H9 (cell line): Measurements from ENCODE around the gene DMRT1. TPM values are rescaled to one million over a fixed set of nuclear protein-coding genes. Genes with fewer than 3 reads are reported as not detected.

Source experiments
- DNase-seq: peaks from one replicate; pipeline ENCODE4 v3.0.0-alpha.2; 2017
- H2AFZ ChIP-seq: one replicate; pipeline ENCODE4 v1.6.1; 2013; ENCODE audit warnings: mild to moderate bottlenecking, low read length, control low read depth, moderate library complexity
- H2AK5ac ChIP-seq: 2 replicates; pipeline ENCODE4 v1.6.1; 2013; ENCODE audit warnings: low read length, control low read depth, mixed read lengths; ENCODE audit not compliant: insufficient read length
- H2BK120ac ChIP-seq: one replicate; pipeline ENCODE4 v1.6.1; 2013; ENCODE audit warnings: low read depth, mild to moderate bottlenecking, low read length, control low read depth, inconsistent platforms; ENCODE audit not compliant: poor library complexity, severe bottlenecking
- H2BK12ac ChIP-seq: 2 replicates; pipeline ENCODE4 v1.6.1; 2013; ENCODE audit warnings: low read length, control low read depth, mixed read lengths, low read depth; ENCODE audit not compliant: insufficient read length
- H2BK15ac ChIP-seq: 2 replicates; pipeline ENCODE4 v1.6.1; 2013; ENCODE audit warnings: low read depth, low read length, control low read depth
- H2BK20ac ChIP-seq: one replicate; pipeline ENCODE4 v1.6.1; 2013; ENCODE audit warnings: low read depth, mild to moderate bottlenecking, low read length, control low read depth, inconsistent platforms; ENCODE audit not compliant: poor library complexity, severe bottlenecking
- H2BK5ac ChIP-seq: 2 replicates; pipeline ENCODE4 v1.6.1; 2013; ENCODE audit warnings: low read length, control low read depth, mixed read lengths; ENCODE audit not compliant: insufficient read length
- H3K14ac ChIP-seq: 2 replicates; pipeline ENCODE4 v1.6.1; 2013; ENCODE audit warnings: low read length, control low read depth; ENCODE audit not compliant: insufficient read depth
- H3K18ac ChIP-seq: 2 replicates; pipeline ENCODE4 v1.6.1; 2013; ENCODE audit warnings: low read depth, mild to moderate bottlenecking, mixed read lengths, low read length, control low read depth; ENCODE audit not compliant: insufficient read length
- H3K23ac ChIP-seq: 2 replicates; pipeline ENCODE4 v1.6.1; 2013; ENCODE audit warnings: low read length, control low read depth, mixed read lengths, low read depth; ENCODE audit not compliant: insufficient read length
- H3K23me2 ChIP-seq: 2 replicates; pipeline ENCODE4 v1.6.1; 2013; ENCODE audit warnings: low read depth, mild to moderate bottlenecking, mixed read lengths, low read length, control low read depth; ENCODE audit not compliant: insufficient read length, poor library complexity, severe bottlenecking
- H3K27ac ChIP-seq: 2 replicates; pipeline ENCODE4 v1.5.1; 2013; ENCODE audit warnings: low read length, control low read depth, mixed read lengths, low read depth; ENCODE audit not compliant: insufficient read length
- H3K27me3 ChIP-seq: 2 replicates; pipeline ENCODE4 v1.6.1; 2013; ENCODE audit warnings: low read length, control low read depth, inconsistent platforms; ENCODE audit not compliant: insufficient read depth
- H3K4ac ChIP-seq: 2 replicates; pipeline ENCODE4 v1.6.1; 2013; ENCODE audit warnings: low read depth, mild to moderate bottlenecking, control low read depth, inconsistent platforms, low read length, moderate library complexity
- H3K4me1 ChIP-seq: 2 replicates; pipeline ENCODE4 v1.6.1; 2013; ENCODE audit warnings: low read length, control low read depth, inconsistent platforms; ENCODE audit not compliant: insufficient read depth
- H3K4me2 ChIP-seq: 2 replicates; pipeline ENCODE4 v1.6.1; 2013; ENCODE audit warnings: low read length, control low read depth, mixed read lengths; ENCODE audit not compliant: insufficient read length, insufficient read depth
- H3K56ac ChIP-seq: 2 replicates; pipeline ENCODE4 v1.6.1; 2013; ENCODE audit warnings: low read depth, mild to moderate bottlenecking, mixed read lengths, low read length, control low read depth; ENCODE audit not compliant: insufficient read length
- H3K79me1 ChIP-seq: 2 replicates; pipeline ENCODE4 v1.6.1; 2013; ENCODE audit warnings: low read depth, mild to moderate bottlenecking, moderate library complexity, low read length, control low read depth, inconsistent platforms; ENCODE audit not compliant: insufficient read depth, poor library complexity, severe bottlenecking
- H3K79me2 ChIP-seq: 2 replicates; pipeline ENCODE4 v1.6.1; 2013; ENCODE audit warnings: low read length, control low read depth, inconsistent platforms; ENCODE audit not compliant: insufficient read depth
- H3K9ac ChIP-seq: 2 replicates; pipeline ENCODE4 v1.6.1; 2013; ENCODE audit warnings: low read length, control low read depth, mixed read lengths; ENCODE audit not compliant: insufficient read length; ENCODE audit errors: extremely low read depth
- H3K9me3 ChIP-seq: one replicate; pipeline ENCODE4 v1.6.1; 2013; ENCODE audit warnings: low read depth, low read length, inconsistent platforms; ENCODE audit not compliant: control insufficient read depth
- H3T11ph ChIP-seq: one replicate; pipeline ENCODE4 v1.6.1; 2013; ENCODE audit warnings: mild to moderate bottlenecking, low read length, control low read depth, inconsistent platforms
- H4K20me1 ChIP-seq: one replicate; pipeline ENCODE4 v1.6.1; 2013; ENCODE audit not compliant: control insufficient read depth, insufficient read length, insufficient read depth
- H4K5ac ChIP-seq: 2 replicates; pipeline ENCODE4 v1.6.1; 2013; ENCODE audit warnings: low read depth, mild to moderate bottlenecking, mixed read lengths, low read length, control low read depth; ENCODE audit not compliant: insufficient read length
- H4K8ac ChIP-seq: replicated peaks from 2 replicates; pipeline ENCODE4 v1.6.1; 2013; ENCODE audit warnings: low read length, control low read depth, mixed read lengths, low read depth; ENCODE audit not compliant: insufficient read length
- H4K91ac ChIP-seq: 2 replicates; pipeline ENCODE4 v1.6.1; 2013; ENCODE audit warnings: low read depth, mild to moderate bottlenecking, moderate library complexity, mixed read lengths, low read length, control low read depth; ENCODE audit not compliant: insufficient read length
- H3K27ac Mint-ChIP-seq, 3 experiments: 2 replicates in 2 of 3; 3 replicates in 1 of 3; pipeline ENCODE4 v1.8.0; 2020 to 2021; ENCODE audit warnings: mixed read lengths in 3 of 3, mild to moderate bottlenecking in 1 of 3, moderate library complexity in 1 of 3
- H3K27me3 Mint-ChIP-seq: 2 replicates; pipeline ENCODE4 v1.8.0; 2021; ENCODE audit warnings: low read depth, mild to moderate bottlenecking, moderate library complexity, mixed read lengths
- H3K36me3 Mint-ChIP-seq, 3 experiments: 2 replicates in 2 of 3; 3 replicates in 1 of 3; pipeline ENCODE4 v1.8.0; 2020 to 2021; ENCODE audit warnings: low read depth in 3 of 3, mixed read lengths in 3 of 3; ENCODE audit not compliant: insufficient read depth in 1 of 3
- H3K4me1 Mint-ChIP-seq, 2 experiments: 2 replicates each; pipeline ENCODE4 v1.8.0; 2020; ENCODE audit warnings: mixed read lengths in 2 of 2
- H3K4me3 Mint-ChIP-seq, 2 experiments: 2 replicates in 1 of 2; 3 replicates in 1 of 2; pipeline ENCODE4 v1.8.0; 2020 to 2021; ENCODE audit warnings: mild to moderate bottlenecking in 2 of 2, mixed read lengths in 2 of 2, moderate library complexity in 1 of 2
- H3K9me3 Mint-ChIP-seq, 2 experiments: 2 replicates in 1 of 2; 3 replicates in 1 of 2; pipeline ENCODE4 v1.8.0; 2020; ENCODE audit warnings: mild to moderate bottlenecking in 2 of 2, mixed read lengths in 2 of 2, moderate library complexity in 1 of 2
- WGBS: extraction: QIAGEN DNeasy Blood & Tissue Kit; methylation state at CpG from one replicate; pipeline ENCODE4 v1.1.7; 2013; ENCODE audit warnings: missing lambda C conversion rate, low lambda C conversion rate, mixed read lengths; ENCODE audit not compliant: insufficient read length; ENCODE audit errors: extremely low coverage; 5-methylcytosine and 5-hydroxymethylcytosine counted together
- total RNA-seq: library from RNA; stranded (reverse); gene quantifications from 2 replicates; pipeline ENCODE4 v1.2.1, GENCODE V29; 2021
- TF ChIP-seq, protein P1 (sequence below): fragments of 200-600 bp; sonication (generic); conservative IDR thresholded peaks from 3 replicates; pipeline ENCODE4 v1.8.0; 2021; ENCODE audit warnings: antibody characterized with exemption, mild to moderate bottlenecking

The DMRT1 gene
- total RNA-seq, 1 experiment from 2014 or later = not detected

DNA sequence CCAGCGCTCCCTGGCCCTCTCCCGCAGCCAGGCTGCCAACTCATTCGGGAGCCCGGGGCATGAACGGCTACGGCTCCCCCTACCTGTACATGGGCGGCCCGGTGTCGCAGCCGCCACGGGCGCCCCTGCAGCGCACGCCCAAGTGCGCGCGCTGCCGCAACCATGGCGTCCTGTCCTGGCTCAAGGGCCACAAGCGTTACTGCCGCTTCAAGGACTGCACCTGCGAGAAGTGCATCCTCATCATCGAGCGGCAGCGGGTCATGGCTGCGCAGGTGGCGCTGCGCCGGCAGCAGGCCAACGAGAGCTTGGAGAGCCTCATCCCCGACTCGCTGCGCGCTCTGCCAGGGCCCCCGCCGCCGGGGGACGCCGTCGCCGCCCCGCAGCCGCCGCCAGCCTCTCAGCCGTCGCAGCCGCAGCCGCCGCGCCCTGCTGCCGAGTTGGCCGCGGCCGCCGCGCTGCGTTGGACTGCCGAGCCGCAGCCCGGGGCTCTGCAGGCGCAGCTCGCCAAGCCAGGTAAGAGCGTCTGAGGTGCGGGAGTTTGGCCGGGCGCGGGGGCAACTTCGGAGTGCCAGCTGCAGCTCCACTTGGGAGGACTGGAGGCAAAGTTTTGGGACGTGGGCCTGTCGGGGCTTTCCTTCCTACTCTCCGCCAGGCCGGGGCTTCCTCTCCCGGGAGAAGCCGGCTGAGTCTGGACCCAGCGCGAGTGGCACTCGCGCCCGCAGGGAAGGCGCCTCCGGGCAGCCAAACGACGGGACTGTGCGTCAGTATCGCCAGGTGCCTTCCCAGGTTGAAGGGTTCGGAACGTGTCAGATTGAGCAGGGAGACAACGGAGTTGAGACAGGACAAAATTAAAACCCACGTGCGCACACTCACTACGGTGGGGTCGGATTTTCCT, 135.7 kb downstream of the DMRT1 start:
- Mint-ChIP-seq H3K36me3 (no peaks in the 10 kb centered on the region), H3K4me1 (peaks cover 35 to 46% of the 10 kb centered on the region in 2 experiments), H3K27me3 (peaks cover 96% of the 10 kb centered on the region), H3K9me3 (peaks cover 0 to 2% of the 10 kb centered on the region in 2 experiments; a peak in 3 of 5 replicates), H3K27ac (no peak overlapping the region), H3K4me3 (peak overlapping the region; percentile 46 to 71)
- H3K27me3 ChIP-seq = peaks cover 85% of the 10 kb centered on the region
- no peak overlapping the region for H3K27ac ChIP-seq
- H3K23me2 ChIP-seq = peaks cover 16% of the 10 kb centered on the region
- no peak overlapping the region for H3K23ac ChIP-seq
- H3K56ac ChIP-seq = no peak overlapping the region
- DNase-seq = peak; percentile 70
- no CpG with 5 or more reads among the region's 92 CpGs for WGBS
- H4K5ac ChIP-seq = no peak overlapping the region
- no peak overlapping the region; the same call in 1 of the 2 replicates for H3K14ac ChIP-seq
- no peak overlapping the region for H2AFZ ChIP-seq
- TF ChIP-seq, protein P1, sequence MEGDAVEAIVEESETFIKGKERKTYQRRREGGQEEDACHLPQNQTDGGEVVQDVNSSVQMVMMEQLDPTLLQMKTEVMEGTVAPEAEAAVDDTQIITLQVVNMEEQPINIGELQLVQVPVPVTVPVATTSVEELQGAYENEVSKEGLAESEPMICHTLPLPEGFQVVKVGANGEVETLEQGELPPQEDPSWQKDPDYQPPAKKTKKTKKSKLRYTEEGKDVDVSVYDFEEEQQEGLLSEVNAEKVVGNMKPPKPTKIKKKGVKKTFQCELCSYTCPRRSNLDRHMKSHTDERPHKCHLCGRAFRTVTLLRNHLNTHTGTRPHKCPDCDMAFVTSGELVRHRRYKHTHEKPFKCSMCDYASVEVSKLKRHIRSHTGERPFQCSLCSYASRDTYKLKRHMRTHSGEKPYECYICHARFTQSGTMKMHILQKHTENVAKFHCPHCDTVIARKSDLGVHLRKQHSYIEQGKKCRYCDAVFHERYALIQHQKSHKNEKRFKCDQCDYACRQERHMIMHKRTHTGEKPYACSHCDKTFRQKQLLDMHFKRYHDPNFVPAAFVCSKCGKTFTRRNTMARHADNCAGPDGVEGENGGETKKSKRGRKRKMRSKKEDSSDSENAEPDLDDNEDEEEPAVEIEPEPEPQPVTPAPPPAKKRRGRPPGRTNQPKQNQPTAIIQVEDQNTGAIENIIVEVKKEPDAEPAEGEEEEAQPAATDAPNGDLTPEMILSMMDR = no peak; the same call in 2 of the 3 replicates
- no peaks in the 10 kb centered on the region for H3K79me2 ChIP-seq
- H3K9ac ChIP-seq = no peak overlapping the region
- no peak overlapping the region for H3T11ph ChIP-seq
- no peak overlapping the region for H2BK5ac ChIP-seq
- no peak overlapping the region for H2AK5ac ChIP-seq
- no peak overlapping the region for H3K18ac ChIP-seq
- H3K79me1 ChIP-seq = no peaks in the 10 kb centered on the region
- H2BK15ac ChIP-seq = no peak overlapping the region
- H4K8ac ChIP-seq = no peak overlapping the region
- H3K4me2 ChIP-seq = peak overlapping the region; percentile 66
- H3K9me3 ChIP-seq = no peaks in the 10 kb centered on the region
- no peak overlapping the region for H4K91ac ChIP-seq
- H4K20me1 ChIP-seq = no peaks in the 10 kb centered on the region
- H2BK20ac ChIP-seq = no peak overlapping the region
- no peaks in the 10 kb centered on the region for H3K4me1 ChIP-seq
- no peak overlapping the region for H2BK12ac ChIP-seq
- H2BK120ac ChIP-seq = no peak overlapping the region
- no peak overlapping the region for H3K4ac ChIP-seq
